HFFc6 (cell line): Measurements from ENCODE around the gene ZNF319. TPM values are rescaled to one million over a fixed set of nuclear protein-coding genes. Genes with fewer than 3 reads are reported as not detected.

Source experiments
- DNase-seq: peaks from one replicate; pipeline ENCODE4 v3.0.0-alpha.2; 2018
- H3K27ac Mint-ChIP-seq: 2 replicates; pipeline ENCODE4 v1.8.0; 2020; ENCODE audit warnings: mild to moderate bottlenecking, mixed read lengths
- H3K27me3 Mint-ChIP-seq: 2 replicates; pipeline ENCODE4 v1.8.0; 2021; ENCODE audit warnings: mild to moderate bottlenecking, moderate library complexity, mixed read lengths; ENCODE audit not compliant: insufficient read depth
- H3K36me3 Mint-ChIP-seq: 2 replicates; pipeline ENCODE4 v1.8.0; 2021; ENCODE audit warnings: low read depth, mixed read lengths
- H3K4me1 Mint-ChIP-seq: 2 replicates; pipeline ENCODE4 v1.8.0; 2020; ENCODE audit warnings: low read depth, mixed read lengths
- H3K4me3 Mint-ChIP-seq: 2 replicates; pipeline ENCODE4 v1.8.0; 2020; ENCODE audit warnings: mild to moderate bottlenecking, moderate library complexity, mixed read lengths
- H3K9me3 Mint-ChIP-seq: 2 replicates; pipeline ENCODE4 v1.8.0; 2020; ENCODE audit warnings: mild to moderate bottlenecking, mixed read lengths
- CTCF ChIP-seq: fragments of 200-600 bp; sonication (generic); IDR thresholded peaks from 2 replicates; pipeline ENCODE4 v1.5.0; 2021; ENCODE audit warnings: antibody characterized with exemption, mild to moderate bottlenecking
- total RNA-seq, 6 experiments: library from RNA; stranded (reverse); fragmentation: NEBNext Ultra II Directional; extraction: Animal tissue kit (Norgen Biotek cat#: 25700); gene quantifications; 2 replicates in 1 of 6; 3 replicates in 5 of 6; pipeline ENCODE4 v1.2.3, GENCODE V29; 2021

The ZNF319 gene
- total RNA-seq, 6 experiments from 2014 or later = 8.3 to 12.0 (median 9.4) TPM

DNA sequence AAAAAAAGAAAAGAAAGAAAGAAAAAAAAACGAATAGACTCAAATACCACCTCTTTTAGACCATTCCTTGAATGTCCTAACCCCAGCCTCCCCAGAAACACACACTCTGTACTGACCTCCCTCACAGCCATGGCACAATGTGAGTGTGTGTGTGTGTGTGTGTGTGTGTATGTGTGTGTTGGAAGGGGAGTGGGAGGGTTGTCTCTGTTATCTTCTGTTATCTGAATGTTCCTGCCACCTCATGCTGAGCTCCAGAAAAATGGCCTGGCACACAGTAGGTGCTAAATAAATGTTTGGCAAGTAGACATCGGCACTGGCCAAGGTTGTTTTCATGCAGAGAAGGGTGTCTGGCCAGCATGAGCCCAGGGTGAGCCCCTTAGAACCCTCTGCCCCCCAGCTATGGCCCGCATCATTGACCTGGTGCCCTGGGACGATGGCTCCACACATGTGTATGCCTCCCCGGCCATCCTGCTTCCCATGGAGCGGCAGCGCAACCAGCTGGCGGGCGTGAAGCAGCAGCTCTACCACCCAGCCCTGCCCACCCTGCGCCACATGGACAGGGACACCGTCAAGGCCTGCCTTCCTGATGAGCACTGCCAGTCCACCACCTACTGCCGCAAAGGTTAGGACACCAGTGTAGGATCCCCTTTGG lies 22.9 kb downstream of the ZNF319 start:
- Mint-ChIP-seq H3K4me3 (no peak overlapping the region), H3K27ac (no peak overlapping the region), H3K4me1 (no peaks in the 10 kb centered on the region), H3K9me3 (no peaks in the 10 kb centered on the region), H3K36me3 (no peaks in the 10 kb centered on the region), H3K27me3 (peaks cover 39% of the 10 kb centered on the region)
- no peak for DNase-seq
- no peak for TF ChIP-seq CTCF

DNA sequence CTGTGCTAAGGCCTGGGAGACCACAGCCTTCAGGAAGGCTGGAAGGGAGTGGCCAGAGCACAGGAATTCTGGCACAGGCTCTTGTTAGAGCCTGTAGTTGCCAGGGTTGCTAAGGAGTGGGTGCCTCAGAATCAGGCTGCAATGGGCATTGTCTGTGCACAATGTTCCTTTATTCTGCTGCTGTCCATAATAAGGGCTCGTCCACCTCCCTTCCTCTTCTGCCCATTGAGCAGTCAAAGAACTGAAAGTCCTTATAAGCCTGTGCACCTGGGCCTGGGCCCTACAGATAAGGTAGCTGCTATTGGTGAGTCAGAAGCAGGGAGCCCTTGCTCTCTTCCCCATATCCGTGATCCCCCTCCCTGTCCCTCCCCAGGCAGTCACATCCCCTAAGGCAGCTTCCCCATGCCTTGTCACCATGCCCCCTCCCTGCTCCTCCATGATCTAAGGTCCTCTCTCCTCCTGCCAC lies 24.1 kb downstream of the ZNF319 start:
- no peak for DNase-seq
- TF ChIP-seq CTCF = no peak

GRCh38 chr16:57972306-57972705 lies 28.2 kb downstream of the ZNF319 start:
- no peaks in the 10 kb centered on the region for H3K9me3 Mint-ChIP-seq
- no peaks in the 10 kb centered on the region for H3K4me1 Mint-ChIP-seq
- no peak for TF ChIP-seq CTCF
- no peak overlapping the region for H3K27ac Mint-ChIP-seq
- no peaks in the 10 kb centered on the region for H3K36me3 Mint-ChIP-seq
- H3K27me3 Mint-ChIP-seq = peaks cover 45% of the 10 kb centered on the region
- no peak overlapping the region for H3K4me3 Mint-ChIP-seq
- no peak for DNase-seq

More for the DNA sequence above, 24.1 kb downstream of the ZNF319 start:
- Mint-ChIP-seq H3K9me3 (no peaks in the 10 kb centered on the region), H3K27me3 (peaks cover 46% of the 10 kb centered on the region), H3K4me1 (no peaks in the 10 kb centered on the region), H3K27ac (no peak overlapping the region), H3K36me3 (no peaks in the 10 kb centered on the region), H3K4me3 (no peak overlapping the region)

DNA sequence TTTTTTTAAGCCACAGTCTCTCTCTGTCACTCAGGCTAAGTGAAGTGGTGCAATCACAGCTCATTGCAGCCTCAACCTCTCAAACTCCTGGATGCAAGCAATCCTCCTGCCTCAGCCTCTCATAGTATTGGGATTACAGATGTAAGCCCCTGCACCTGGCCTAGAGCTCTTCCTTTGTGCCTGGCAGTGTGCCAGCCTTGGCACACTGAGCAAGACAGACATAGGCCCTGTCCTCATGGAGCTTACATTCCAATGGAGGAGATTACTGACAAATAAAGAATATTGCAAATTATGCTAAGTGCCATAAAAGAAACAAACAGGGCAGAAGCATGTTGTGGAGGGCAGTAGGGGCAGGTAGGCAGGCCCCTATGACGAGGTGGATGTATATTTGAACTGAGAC lies 28.6 kb downstream of the ZNF319 start:
- TF ChIP-seq CTCF = no peak
- Mint-ChIP-seq H3K36me3 (no peaks in the 10 kb centered on the region), H3K4me3 (no peak overlapping the region), H3K27me3 (peaks cover 45% of the 10 kb centered on the region), H3K4me1 (no peaks in the 10 kb centered on the region), H3K9me3 (no peaks in the 10 kb centered on the region), H3K27ac (no peak overlapping the region)
- no peak for DNase-seq

- H3K4me3 Mint-ChIP-seq = no peak within 1 kb of the TSS
- peaks cover 45% of the 10 kb centered on the region for H3K27me3 Mint-ChIP-seq
- no peaks in the 10 kb centered on the region for H3K36me3 Mint-ChIP-seq
- DNase-seq = no peak
- no peak within 1 kb of the TSS for H3K27ac Mint-ChIP-seq
- no peak for TF ChIP-seq CTCF
- no peaks in the 10 kb centered on the region for H3K4me1 Mint-ChIP-seq
- no peaks in the 10 kb centered on the region for H3K9me3 Mint-ChIP-seq
Observed at GRCh38 chr16:57970970-57971369, 29.5 kb downstream of the ZNF319 start, which contains the start of gene CNGB1. CNGB1 (minus strand) TSS chr16:57971128; CDS start chr16:57967286, 3,842 bp downstream.
